Pulmonary artery endothelial cell (primary cell): Measurements from ENCODE around the gene KHNYN. TPM values are rescaled to one million over a fixed set of nuclear protein-coding genes. Genes with fewer than 3 reads are reported as not detected.
A peak's percentile ranks its signal among the peaks of the same experiment; 100 is the strongest.

Experiments used
- DNase-seq: peaks from one replicate; pipeline ENCODE4 v3.0.0-alpha.2; 2011; ENCODE audit warnings: low read depth, low spot score
- total RNA-seq: library from RNA; depleted of rRNA; stranded (reverse); fragments of >200 nt; gene quantifications from 2 replicates; pipeline ENCODE4 v1.2.3, GENCODE V29; 2014

Gene KHNYN
- total RNA-seq, 1 donor from 2014 or later = 53.9 TPM

DNA sequence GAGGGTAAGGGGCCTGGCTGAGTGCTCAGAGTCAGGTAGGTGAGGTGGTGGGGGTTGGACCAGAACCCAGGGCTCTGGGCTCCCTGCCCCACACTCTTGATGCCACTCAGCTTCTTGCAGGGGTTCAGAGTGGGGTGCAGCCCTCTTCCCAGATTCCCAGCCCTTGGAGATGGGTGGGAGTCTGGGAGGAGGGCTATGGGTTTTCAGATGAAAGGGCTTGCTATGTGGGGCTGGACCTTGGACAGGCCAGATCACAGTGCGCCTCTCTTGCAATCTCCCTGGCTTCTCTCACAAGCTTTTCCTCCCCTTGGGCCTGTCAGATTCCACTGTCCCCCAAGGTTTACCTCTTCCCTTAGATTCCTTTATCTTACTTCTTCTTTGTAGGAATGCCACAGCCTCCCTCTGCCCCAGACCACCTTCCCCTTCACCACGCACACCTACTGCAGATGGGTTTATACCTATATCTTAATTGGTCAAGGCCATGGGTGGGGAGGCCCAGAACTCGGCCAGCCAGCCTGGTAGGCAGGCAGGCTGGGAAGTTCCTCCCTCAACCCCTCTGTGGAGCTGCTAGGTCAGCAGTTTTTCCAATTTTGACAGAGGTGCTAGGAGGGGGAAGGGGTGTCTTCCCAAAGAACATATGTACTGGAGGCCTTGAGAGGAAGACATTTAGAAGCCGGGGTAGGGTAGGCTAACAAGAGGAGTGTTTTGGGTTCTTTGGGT is 29.6 kb upstream of the KHNYN start:
- DNase-seq = no peak

DNA sequence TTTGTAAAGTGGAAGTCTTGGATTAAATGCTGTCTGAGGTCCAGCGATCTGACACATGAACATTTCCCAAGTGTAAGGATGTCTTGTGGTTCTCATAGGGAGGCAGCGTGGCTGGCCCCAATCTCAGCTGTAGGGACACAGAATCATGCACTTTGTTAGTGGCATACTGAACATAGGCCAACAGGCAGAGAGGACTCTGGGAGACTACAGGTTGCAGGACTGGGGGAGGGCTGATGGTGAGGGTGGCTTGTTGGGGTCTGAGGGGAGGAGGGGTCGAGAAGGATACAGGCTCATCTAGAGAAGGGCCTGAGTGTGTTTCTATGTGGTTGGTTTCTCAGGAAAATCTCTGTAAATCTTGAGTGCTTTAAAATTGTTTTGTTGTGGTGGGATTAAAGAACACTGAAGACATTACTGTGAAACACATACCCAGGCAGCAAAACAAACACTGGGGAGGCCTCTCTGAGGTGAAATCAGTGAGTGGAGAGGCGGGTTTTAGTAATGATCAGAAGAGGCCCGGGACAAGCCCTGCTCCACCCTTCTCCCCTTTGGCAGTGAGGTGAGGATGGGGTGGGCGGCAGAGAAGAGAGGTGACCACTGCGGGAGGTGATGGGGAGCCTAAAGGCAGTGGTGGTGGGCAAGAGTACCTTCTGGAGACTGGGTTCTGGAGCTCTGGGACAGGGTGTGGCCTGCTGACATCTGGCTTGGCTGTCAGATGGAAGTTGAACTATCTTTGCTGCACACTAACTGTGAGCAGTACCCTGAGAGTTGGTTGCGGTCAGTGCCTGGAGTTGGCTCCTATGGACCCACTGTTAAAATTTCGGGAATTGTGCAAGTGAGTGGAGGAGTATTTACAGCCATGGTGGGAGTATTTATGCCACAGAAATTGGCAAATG is 27.7 kb upstream of the KHNYN start:
- DNase-seq = no peak

DNA sequence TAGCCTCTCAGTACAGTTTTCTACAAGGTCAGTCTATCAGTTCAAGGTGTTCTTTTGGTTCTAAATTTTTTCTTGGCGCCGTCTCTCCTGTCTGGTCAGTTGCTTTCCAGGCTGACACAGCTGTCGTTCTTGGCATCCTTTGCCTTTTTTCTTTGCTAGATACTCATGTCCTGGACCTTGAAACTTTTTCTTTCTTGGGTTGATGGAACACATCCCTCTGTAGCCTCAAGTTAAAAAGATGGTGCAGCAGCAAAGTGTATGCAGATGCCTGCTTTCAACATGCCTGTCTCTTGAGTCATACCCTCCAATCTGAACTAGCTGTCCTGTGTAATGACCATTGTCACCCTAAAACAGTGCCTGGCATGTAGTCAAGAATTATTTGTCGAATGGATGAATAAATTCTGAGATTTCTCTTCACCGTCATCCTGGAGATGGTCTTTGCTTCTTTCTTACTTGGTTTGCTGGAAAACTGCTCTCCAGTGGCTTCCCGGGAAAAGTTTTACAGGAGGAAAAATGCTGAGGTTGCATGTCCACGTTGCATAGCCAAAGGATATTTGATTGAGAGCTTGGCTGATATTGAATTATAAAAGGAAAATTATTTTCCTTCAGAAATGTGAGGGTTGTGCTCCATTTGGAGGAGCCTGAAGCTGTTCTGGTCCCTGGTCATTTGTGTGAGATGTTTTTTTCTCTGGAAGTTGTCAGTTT is 26.3 kb upstream of the KHNYN start:
- DNase-seq = no peak

DNA sequence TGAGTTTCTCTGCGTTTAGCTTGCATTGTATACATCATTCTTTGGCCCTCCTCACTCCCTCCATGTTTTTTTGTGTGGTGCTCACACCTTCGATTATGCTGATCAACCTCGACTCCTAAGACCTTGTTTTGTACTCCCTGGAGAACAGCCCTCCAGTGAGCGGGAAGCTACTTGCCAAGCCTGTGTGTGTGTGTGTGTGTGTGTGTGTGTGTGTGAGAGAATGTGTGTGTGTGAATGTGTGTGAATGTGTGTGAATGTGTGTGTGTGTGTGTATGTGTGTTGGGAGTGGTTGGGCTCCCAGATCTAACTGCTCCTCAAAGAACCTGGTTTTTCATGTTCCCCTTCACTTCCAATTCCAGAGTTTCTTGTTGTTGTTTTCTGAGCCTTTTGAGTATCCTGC is 24.9 kb upstream of the KHNYN start:
- DNase-seq = no peak

DNA sequence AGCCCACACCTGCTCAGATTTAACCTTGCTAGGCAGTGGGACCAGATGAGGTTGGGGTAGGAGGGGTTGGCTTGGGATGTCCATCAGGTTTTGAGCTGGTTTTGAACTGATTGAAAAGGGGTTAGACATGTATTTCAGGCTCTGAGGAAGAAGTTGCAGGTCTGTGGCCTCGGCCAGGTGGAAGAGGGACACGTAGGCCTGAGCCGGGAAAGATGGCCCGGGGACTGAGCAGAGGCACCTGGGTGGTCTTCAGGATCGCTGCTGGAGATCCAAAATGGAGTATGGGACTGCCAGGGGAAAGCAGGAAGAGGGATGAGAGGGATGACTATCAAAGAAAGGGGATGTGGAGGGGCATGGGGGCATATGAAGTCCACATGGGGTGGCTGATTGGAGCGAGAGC is 23.3 kb upstream of the KHNYN start:
- DNase-seq = no peak

DNA sequence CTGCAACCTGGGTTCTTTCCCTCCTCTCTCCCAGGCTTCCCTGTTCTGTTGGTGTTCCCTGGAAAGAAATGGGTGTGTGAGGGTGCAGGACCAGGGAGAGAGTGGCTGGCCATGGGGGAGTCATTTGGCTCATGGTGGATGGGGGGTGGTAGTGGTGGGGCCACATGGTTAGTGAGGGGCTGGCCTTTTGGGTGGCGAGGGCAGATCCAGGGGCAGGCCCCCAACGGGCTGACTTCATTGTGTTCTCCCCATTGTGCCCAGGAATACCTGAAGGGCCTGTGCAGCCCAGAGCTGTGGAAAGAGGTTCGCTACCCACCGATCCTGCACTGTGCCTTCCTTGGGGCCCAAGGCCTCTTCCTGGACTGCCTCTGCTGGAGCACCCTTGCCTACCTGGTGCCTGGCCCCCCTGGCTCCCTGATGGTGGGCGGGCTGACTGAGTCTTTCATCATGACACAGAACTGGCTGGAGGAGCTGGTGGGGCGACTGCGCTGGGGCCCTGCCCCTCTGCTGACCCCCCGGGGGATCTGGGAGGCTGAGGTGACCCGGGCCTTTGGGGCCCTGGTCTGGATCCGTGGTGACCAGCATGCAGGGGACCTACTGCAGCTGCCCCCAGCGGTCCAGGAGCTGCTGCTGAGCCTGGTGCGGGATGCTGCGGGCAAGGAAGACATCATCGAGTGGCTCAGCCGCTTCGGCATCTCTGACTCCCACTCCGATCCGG is 22.0 kb upstream of the KHNYN start:
- DNase-seq = no peak

DNA sequence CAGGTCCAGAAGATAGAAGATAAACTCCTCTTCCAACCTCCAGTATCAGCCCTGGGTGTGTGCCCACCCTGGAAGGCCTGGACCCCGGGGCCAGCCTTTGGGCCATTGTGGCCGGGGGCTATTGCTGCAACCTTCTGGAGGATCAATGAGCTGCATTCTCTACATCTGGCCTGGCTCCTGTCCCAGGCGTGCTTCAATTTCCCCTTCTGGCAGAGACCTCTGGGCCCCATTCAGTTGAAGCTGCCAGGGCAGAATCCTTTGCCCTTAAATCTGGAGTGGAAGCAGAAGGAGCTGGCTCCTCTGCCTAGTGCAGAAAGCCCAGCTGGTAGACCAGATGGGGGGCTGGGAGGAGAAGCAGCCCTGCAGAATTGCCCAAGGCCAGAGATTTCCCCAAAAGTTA is 21.0 kb upstream of the KHNYN start:
- no peak for DNase-seq

DNA sequence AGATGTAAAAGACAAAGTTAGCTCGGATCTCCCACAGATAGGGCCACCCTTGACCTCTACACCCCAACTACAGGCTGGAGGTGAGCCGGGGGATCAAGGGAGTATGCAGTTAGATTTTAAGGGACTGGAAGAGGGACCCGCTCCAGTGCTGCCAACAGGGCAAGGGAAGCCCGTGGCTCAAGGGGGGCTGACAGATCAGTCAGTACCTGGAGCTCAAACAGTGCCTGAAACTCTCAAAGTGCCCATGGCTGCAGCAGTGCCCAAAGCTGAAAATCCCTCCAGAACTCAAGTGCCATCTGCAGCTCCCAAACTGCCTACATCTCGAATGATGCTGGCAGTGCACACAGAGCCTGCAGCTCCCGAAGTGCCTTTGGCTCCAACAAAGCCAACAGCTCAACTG is 20.6 kb upstream of the KHNYN start:
- no peak for DNase-seq

DNA sequence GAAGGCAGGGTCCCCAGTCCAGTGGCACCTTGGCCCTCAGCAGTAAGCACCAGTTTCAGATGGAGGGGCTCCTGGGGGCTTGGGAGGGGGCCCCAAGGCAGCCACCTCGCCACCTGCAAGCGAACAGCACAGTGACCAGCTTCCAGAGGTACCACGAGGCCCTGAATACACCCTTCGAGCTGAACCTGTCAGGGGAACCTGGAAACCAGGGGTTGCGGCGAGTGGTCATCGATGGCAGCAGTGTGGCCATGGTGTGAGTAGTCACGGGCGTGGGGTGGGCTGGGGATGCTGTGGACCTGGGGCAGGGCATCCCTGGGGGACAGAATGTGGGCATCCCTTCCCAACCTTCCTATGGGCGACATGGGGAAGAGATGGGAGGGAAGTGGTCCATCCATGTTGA is 19.8 kb upstream of the KHNYN start:
- no peak for DNase-seq

DNA sequence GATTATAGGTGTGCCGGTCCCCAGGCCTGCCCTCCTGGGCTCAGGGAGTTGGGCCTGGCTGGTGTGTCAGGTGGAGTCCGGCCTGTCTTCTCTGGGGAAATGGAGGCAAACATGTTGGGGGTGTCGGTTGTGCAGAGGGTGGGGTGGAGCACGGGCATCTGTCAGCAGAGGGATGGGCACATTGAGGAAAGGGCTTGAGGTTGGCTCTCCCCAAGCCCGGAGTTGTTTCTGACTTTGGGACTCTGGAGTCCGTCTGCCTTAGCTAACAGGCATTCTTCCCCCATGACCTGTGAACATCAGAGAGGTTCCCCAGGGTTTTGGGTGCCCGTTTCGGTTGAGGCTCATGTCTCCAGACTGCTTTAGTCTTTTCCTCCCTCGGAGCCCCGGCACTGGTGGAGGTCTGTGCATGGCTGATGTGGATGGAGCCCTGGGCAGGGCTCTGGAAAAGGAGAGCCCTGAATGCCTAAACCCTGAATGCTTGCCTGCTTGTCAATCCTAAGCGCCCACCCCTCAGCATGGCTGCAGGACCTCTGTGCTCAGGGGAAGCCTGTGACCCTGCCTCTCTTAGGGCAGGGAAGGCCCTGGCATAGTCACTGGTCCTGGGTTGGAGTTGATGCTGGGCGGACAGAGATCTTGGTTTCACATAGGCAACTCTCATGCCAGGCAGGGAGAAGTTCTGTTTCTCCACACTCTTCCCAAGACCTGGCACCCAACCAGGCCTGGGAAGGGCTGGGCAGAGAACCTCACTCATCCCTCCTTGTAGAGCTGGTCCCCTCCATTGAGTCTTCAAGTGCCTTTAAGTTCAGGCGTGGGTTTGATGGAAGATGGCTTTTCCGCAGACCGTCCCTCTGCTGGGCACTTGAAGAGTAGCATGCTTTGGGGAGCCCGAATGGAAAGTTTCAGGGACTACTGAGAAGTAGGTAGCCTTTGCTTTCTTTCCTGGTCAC is 18.0 kb upstream of the KHNYN start:
- DNase-seq = no peak

DNA sequence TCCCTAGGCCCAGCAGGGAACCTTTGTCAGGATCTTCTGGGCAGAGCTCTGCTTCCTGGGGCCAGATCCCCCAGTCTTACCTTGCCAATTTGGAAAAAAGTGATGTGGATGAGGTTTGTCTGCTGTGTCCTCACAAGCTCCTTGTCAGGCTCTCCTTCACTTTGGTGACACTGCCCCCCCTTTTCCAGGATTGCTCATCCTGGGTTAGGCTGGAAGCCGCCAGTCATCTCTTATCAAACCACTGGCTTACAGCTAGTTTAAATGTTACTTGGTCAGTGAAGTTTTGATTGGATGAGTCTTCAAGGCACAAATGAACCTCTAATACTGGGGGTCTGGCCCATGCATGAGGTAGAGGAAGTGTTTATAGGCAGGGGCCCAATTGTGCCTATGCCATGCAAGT is 15.7 kb upstream of the KHNYN start:
- no peak for DNase-seq

DNA sequence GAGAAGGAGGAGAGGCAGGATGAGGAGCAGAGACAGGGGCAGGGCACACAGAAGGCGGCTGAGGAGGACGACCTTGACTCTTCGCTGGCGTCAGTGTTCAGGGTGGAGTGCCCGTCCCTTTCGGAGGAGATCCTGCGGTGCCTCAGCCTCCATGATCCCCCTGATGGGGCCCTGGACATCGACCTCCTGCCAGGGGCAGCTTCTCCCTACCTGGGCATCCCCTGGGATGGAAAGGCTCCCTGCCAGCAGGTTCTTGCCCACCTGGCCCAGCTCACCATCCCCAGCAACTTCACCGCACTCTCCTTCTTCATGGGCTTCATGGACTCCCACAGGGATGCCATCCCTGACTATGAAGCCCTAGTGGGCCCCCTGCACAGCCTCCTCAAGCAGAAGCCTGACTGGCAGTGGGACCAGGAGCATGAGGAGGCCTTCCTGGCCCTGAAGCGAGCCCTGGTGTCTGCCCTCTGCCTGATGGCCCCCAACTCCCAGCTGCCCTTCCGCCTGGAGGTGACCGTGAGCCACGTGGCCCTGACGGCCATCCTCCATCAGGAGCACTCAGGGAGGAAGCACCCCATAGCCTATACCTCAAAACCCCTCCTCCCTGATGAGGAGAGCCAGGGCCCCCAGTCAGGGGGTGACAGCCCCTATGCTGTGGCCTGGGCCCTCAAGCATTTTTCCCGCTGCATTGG is 14.9 kb upstream of the KHNYN start:
- no peak for DNase-seq

DNA sequence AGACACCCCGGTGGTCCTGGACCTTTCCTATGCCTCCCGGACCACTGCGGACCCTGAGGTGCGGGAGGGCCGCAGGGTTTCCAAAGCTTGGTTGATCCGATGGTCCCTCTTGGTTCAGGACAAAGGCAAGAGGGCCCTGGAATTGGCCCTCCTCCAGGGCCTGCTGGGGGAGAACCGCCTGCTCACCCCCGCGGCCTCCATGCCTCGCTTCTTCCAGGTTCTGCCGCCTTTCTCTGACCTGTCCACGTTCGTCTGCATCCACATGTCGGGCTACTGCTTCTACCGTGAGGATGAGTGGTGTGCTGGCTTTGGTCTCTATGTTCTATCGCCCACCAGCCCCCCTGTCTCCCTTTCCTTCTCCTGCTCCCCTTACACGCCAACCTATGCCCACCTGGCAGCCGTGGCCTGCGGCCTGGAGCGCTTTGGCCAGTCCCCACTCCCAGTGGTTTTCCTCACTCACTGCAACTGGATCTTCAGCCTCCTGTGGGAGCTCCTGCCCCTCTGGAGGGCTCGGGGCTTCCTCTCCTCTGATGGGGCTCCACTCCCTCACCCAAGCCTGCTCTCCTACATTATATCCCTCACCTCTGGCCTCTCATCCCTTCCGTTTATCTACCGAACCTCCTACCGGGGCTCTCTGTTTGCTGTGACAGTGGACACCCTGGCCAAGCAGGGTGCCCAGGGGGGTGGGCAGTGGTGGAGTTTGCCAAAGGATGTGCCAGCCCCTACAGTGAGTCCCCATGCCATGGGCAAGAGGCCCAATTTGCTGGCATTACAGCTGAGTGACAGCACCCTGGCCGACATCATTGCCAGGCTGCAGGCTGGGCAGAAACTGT is 14.1 kb upstream of the KHNYN start:
- DNase-seq = no peak

DNA sequence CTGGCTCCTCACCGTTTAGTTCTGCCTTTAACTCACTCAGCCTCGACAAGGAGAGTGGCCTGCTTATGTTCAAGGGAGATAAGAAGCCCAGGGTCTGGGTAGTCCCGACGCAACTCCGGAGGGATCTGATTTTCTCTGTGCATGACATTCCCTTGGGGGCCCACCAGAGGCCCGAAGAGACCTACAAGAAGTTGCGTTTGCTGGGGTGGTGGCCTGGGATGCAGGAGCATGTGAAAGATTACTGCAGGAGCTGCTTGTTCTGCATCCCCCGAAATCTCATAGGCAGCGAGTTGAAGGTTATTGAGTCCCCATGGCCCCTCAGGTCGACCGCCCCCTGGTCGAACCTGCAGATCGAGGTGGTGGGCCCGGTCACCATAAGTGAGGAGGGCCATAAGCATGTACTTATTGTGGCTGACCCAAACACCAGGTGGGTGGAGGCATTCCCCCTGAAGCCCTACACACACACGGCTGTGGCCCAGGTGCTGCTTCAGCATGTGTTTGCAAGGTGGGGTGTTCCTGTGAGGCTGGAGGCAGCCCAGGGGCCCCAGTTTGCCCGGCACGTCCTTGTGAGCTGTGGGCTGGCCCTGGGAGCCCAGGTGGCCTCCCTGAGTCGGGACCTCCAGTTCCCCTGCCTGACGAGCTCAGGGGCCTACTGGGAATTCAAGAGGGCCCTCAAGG is 13.4 kb upstream of the KHNYN start:
- DNase-seq = no peak

DNA sequence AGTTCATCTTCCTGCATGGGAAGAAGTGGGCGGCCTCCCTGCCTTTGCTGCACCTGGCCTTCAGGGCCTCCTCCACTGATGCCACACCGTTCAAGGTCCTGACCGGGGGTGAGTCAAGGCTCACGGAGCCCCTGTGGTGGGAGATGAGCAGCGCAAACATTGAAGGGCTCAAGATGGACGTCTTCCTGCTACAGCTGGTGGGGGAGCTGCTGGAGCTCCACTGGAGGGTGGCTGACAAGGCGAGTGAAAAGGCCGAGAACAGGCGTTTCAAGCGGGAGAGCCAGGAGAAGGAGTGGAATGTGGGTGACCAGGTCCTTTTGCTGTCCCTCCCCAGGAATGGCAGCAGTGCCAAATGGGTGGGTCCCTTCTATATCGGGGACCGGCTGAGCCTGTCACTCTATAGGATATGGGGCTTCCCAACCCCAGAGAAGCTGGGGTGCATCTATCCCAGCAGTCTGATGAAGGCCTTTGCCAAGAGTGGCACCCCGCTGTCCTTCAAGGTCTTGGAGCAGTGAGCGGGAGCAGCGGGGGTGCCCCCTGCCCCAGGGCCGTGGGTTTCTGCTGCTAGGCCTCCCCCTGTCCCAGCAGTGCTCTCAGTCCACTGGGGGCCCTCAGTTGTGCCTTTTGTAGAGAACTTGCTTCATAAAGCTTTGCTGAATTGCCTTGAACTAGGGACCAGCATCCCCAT is 12.7 kb upstream of the KHNYN start:
- DNase-seq = no peak

DNA sequence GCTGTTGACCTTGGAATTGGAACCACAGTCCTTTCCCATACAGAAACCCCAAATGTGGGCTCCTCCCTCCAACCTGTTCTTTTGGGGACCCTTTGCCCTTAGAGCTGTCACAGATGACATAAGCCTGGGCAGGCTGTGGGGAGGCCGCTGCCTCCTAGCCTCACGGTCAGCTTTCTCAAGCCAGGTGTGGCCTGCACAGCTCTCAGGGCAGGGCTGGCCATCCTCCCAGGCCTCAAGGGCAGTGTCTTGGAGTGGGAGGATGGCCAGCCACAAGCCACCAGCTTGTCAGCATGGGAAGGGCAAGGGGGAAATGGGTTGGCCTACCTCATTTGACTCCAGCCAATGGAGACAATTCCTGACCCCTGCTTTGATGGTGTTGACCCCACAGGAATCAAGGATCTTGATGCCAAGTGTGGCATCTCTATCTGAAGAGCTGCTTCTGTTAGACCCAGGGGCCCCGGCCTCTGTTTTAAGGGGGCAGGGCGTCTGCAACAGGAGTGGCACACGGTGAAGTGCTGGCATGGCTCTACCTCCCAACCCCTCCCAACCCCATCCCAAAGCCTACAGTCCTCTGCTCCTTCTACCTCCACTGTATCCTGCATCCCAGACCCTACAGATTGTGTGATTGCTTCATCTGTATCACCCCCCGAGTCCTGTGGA is 11.8 kb upstream of the KHNYN start:
- no peak for DNase-seq

DNA sequence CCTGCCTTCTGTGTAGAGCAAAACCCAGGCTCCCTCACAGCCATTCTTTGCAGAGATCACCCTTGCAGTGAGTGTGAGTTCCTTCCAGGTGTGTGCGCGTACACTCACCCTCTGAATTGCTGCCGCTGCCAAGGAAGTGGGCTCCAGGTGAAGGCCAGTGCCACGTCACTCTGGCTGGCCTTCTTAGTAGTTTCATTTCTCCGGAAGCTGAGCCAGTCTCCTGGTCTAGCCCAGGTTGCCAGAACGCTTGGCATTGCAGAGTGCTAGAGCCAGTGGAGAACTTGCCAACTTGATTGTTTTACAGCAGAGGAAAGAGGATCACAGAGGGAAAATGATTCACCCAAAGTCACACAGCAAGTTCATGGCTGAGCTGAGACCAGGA is 11.3 kb upstream of the KHNYN start:
- peak; percentile 41 for DNase-seq
